HL-60 (cell line): ENCODE data around the gene SUPT3H.

Experiments
- DNase-seq, 2 experiments: peaks; one replicate each; pipeline ENCODE4 v3.0.0-alpha.2; 2010 to 2020; ENCODE audit warnings: low read depth in 1 of 2, low spot score in 1 of 2
- H3K27ac ChIP-seq: fragments of 250-450 bp; sonication (Bioruptor Pico); replicated peaks from 2 replicates; pipeline ENCODE4 v1.5.1; 2020; ENCODE audit warnings: mild to moderate bottlenecking, moderate library complexity
- H3K27me3 ChIP-seq: fragments of 250-450 bp; sonication (Bioruptor Pico); 2 replicates; pipeline ENCODE4 v1.5.1; 2021; ENCODE audit warnings: mild to moderate bottlenecking, moderate library complexity; ENCODE audit not compliant: insufficient read depth, poor library complexity, severe bottlenecking
- H3K4me3 ChIP-seq: replicated peaks from 2 replicates; pipeline ENCODE4 v1.5.1; 2011; ENCODE audit warnings: mild to moderate bottlenecking, control low read depth, low read length; ENCODE audit not compliant: insufficient read depth
- CTCF ChIP-seq: IDR thresholded peaks from one replicate; pipeline ENCODE4 v1.5.1; 2011; ENCODE audit warnings: low read length, control low read depth, inconsistent platforms; ENCODE audit not compliant: insufficient read depth
- GABPA ChIP-seq: IDR thresholded peaks from 2 replicates; pipeline ENCODE4 v1.6.1; 2012; ENCODE audit warnings: low read depth
- POLR2AphosphoS5 ChIP-seq: IDR thresholded peaks from 2 replicates; pipeline ENCODE4 v1.6.1; 2012; ENCODE audit warnings: low read depth
- REST ChIP-seq: IDR thresholded peaks from 2 replicates; pipeline ENCODE4 v1.6.1; 2012; ENCODE audit warnings: low read depth; ENCODE audit not compliant: insufficient replicate concordance
- SPI1 ChIP-seq: IDR thresholded peaks from 2 replicates; pipeline ENCODE4 v1.6.1; 2012; ENCODE audit warnings: low read depth, mild to moderate bottlenecking, borderline replicate concordance

SUPT3H gene

GRCh38 chr6:45272626-45273025 lies 105.1 kb downstream of the SUPT3H start:
- no peaks in the 10 kb centered on the region for H3K27me3 ChIP-seq
- TF ChIP-seq SPI1 = no peak
- TF ChIP-seq GABPA = no peak
- TF ChIP-seq POLR2AphosphoS5 = no peak
- TF ChIP-seq REST = no peak
- TF ChIP-seq CTCF = no peak
- H3K4me3 ChIP-seq = no peak overlapping the region
- no peak overlapping the region for H3K27ac ChIP-seq
- no peak for DNase-seq

- Histone ChIP-seq H3K27me3 (no peaks in the 10 kb centered on the region), H3K4me3 (no peak overlapping the region), H3K27ac (no peak overlapping the region)
- TF ChIP-seq CTCF (no peak), POLR2AphosphoS5 (no peak), REST (no peak), SPI1 (no peak), GABPA (no peak)
- no peak for DNase-seq
Measured at GRCh38 chr6:45265246-45265645, 112.5 kb downstream of the SUPT3H start.

GRCh38 chr6:45260696-45261095 lies 117.0 kb downstream of the SUPT3H start:
- H3K4me3 ChIP-seq = no peak overlapping the region
- TF ChIP-seq POLR2AphosphoS5 (no peak), SPI1 (no peak), GABPA (no peak), CTCF (no peak), REST (no peak)
- H3K27ac ChIP-seq = no peak overlapping the region
- DNase-seq = no peak
- no peaks in the 10 kb centered on the region for H3K27me3 ChIP-seq
